Fibroblast of lung (primary cell): ENCODE data around the gene SULT1A1. TPM values are rescaled to one million over a fixed set of nuclear protein-coding genes. Genes with fewer than 3 reads are reported as not detected.

Experiments used
- DNase-seq, 2 donors: peaks; one replicate each; pipeline versions ENCODE4 v3.0.0 to v3.0.0-alpha.2; 2010; ENCODE audit warnings: low read depth in 2 of 2
- H2AFZ ChIP-seq: 2 replicates; pipeline ENCODE4 v1.5.1; 2012; ENCODE audit warnings: low read length, control low read depth, inconsistent platforms
- H3K27ac ChIP-seq: 2 replicates; pipeline ENCODE4 v1.5.1; 2011; ENCODE audit warnings: low read length, control low read depth; ENCODE audit not compliant: insufficient read depth
- H3K27me3 ChIP-seq: 2 replicates; pipeline ENCODE4 v1.5.1; 2011; ENCODE audit warnings: mild to moderate bottlenecking, low read length; ENCODE audit not compliant: control insufficient read depth, insufficient read depth
- H3K36me3 ChIP-seq: 2 replicates; pipeline ENCODE4 v1.5.1; 2011; ENCODE audit warnings: low read length; ENCODE audit not compliant: control insufficient read depth, insufficient read depth
- H3K4me1 ChIP-seq: 2 replicates; pipeline ENCODE4 v1.5.1; 2011; ENCODE audit warnings: low read length; ENCODE audit not compliant: control insufficient read depth, insufficient read depth; ENCODE audit errors: extremely low read depth
- H3K4me2 ChIP-seq: 2 replicates; pipeline ENCODE4 v1.5.1; 2011; ENCODE audit warnings: low read length, control low read depth; ENCODE audit not compliant: insufficient read depth; ENCODE audit errors: extremely low read depth
- H3K4me3 ChIP-seq, 4 experiments: fragments of 200-600 bp in 1 of 4; sonication (generic) in 1 of 4; replicated peaks in 1 of 4; 2 replicates each; pipeline ENCODE4 v1.5.1; 2011 to 2016; ENCODE audit warnings: low read length in 4 of 4, low read depth in 3 of 4, mild to moderate bottlenecking in 3 of 4, control low read depth in 2 of 4, inconsistent platforms in 1 of 4, mixed read lengths in 1 of 4; ENCODE audit not compliant: insufficient read depth in 1 of 4; ENCODE audit errors: control extremely low read depth in 1 of 4
- H3K79me2 ChIP-seq: 2 replicates; pipeline ENCODE4 v1.5.1; 2012; ENCODE audit warnings: mild to moderate bottlenecking, low read length, inconsistent platforms; ENCODE audit not compliant: control insufficient read depth, insufficient read depth
- H3K9ac ChIP-seq: 2 replicates; pipeline ENCODE4 v1.5.1; 2011; ENCODE audit warnings: mild to moderate bottlenecking, low read length, control low read depth; ENCODE audit not compliant: insufficient read depth
- H3K9me3 ChIP-seq: 2 replicates; pipeline ENCODE4 v1.5.1; 2012; ENCODE audit warnings: low read depth, low read length; ENCODE audit not compliant: control insufficient read depth, insufficient read depth
- H4K20me1 ChIP-seq: 2 replicates; pipeline ENCODE4 v1.5.1; 2011; ENCODE audit warnings: low read length; ENCODE audit not compliant: control insufficient read depth, insufficient read depth; ENCODE audit errors: extremely low read depth
- EZH2 ChIP-seq: IDR thresholded peaks from 2 replicates; pipeline ENCODE4 v1.5.1; 2012; ENCODE audit warnings: low read length, control low read depth, mild to moderate bottlenecking; ENCODE audit errors: missing control alignments
- polyA plus RNA-seq, 2 donors: library from polyadenylated mRNA; depleted of rRNA in 1 of 2; stranded (reverse) in 1 of 2; unstranded in 1 of 2; fragments of >200 nt; gene quantifications; 2 replicates each; pipeline ENCODE4 v1.2.1, GENCODE V29; 2011 to 2012; ENCODE audit warnings: missing spikeins in 1 of 2
- total RNA-seq: library from RNA; depleted of rRNA; stranded (reverse); fragments of >200 nt; gene quantifications from 2 replicates; pipeline ENCODE4 v1.2.1, GENCODE V29; 2014
- TF ChIP-seq, protein P1 (sequence below), 2 donors: IDR thresholded peaks in 1 of 2; conservative IDR thresholded peaks in 1 of 2; 1 replicate in 1 of 2; 2 replicates in 1 of 2; pipeline ENCODE4 v1.5.1; 2011 to 2012; ENCODE audit warnings: low read length in 2 of 2, control low read depth in 1 of 2, inconsistent platforms in 1 of 2, low read depth in 1 of 2, mild to moderate bottlenecking in 1 of 2

SULT1A1 gene
- total and polyA plus RNA-seq, 2 donors (not counting 1 experiment from before 2014, with no cell fraction given), result 1.3 to 1.7 TPM

- no peaks in the 10 kb centered on the region for H3K4me1 ChIP-seq
- no peak for DNase-seq
- H3K27ac ChIP-seq, result no peak overlapping the region
- H3K9me3 ChIP-seq, result no peaks in the 10 kb centered on the region
- H3K4me2 ChIP-seq, result no peak overlapping the region
- H2AFZ ChIP-seq, result no peak overlapping the region
- H3K27me3 ChIP-seq, result no peaks in the 10 kb centered on the region
- H4K20me1 ChIP-seq, result no peaks in the 10 kb centered on the region
- H3K79me2 ChIP-seq, result no peaks in the 10 kb centered on the region
- no peak overlapping the region for H3K9ac ChIP-seq
- TF ChIP-seq, protein P1, sequence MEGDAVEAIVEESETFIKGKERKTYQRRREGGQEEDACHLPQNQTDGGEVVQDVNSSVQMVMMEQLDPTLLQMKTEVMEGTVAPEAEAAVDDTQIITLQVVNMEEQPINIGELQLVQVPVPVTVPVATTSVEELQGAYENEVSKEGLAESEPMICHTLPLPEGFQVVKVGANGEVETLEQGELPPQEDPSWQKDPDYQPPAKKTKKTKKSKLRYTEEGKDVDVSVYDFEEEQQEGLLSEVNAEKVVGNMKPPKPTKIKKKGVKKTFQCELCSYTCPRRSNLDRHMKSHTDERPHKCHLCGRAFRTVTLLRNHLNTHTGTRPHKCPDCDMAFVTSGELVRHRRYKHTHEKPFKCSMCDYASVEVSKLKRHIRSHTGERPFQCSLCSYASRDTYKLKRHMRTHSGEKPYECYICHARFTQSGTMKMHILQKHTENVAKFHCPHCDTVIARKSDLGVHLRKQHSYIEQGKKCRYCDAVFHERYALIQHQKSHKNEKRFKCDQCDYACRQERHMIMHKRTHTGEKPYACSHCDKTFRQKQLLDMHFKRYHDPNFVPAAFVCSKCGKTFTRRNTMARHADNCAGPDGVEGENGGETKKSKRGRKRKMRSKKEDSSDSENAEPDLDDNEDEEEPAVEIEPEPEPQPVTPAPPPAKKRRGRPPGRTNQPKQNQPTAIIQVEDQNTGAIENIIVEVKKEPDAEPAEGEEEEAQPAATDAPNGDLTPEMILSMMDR (conservative IDR thresholded peaks at IDR 0.05 in 1 of 2, IDR thresholded peaks at IDR 0.05 in 1 of 2; ENCODE audit: low read depth in 1 of 2, low read length in 2 of 2), result no peak
- no peak for TF ChIP-seq EZH2
- no peak overlapping the region for H3K4me3 ChIP-seq
- H3K36me3 ChIP-seq, result no peaks in the 10 kb centered on the region
These were observed 23.4 kb downstream of the SULT1A1 start for GRCh38 chr16:28586466-28586865.

GRCh38 chr16:28585674-28586073 is 24.2 kb downstream of the SULT1A1 start:
- no peaks in the 10 kb centered on the region for H3K27me3 ChIP-seq
- H3K9ac ChIP-seq, result no peak overlapping the region
- no peaks in the 10 kb centered on the region for H3K4me1 ChIP-seq
- H3K36me3 ChIP-seq, result no peaks in the 10 kb centered on the region
- no peak overlapping the region for H2AFZ ChIP-seq
- no peaks in the 10 kb centered on the region for H3K79me2 ChIP-seq
- TF ChIP-seq EZH2, result no peak
- TF ChIP-seq, protein P1 (conservative IDR thresholded peaks at IDR 0.05 in 1 of 2, IDR thresholded peaks at IDR 0.05 in 1 of 2; ENCODE audit: low read depth in 1 of 2, low read length in 2 of 2), result no peak
- DNase-seq, result no peak
- no peak overlapping the region for H3K4me2 ChIP-seq
- H3K27ac ChIP-seq, result no peak overlapping the region
- no peak overlapping the region for H3K4me3 ChIP-seq
- no peaks in the 10 kb centered on the region for H3K9me3 ChIP-seq
- no peaks in the 10 kb centered on the region for H4K20me1 ChIP-seq

GRCh38 chr16:28580726-28581315 is 29.0 kb downstream of the SULT1A1 start:
- Histone ChIP-seq H3K27me3 (no peaks in the 10 kb centered on the region), H3K4me1 (no peaks in the 10 kb centered on the region), H3K79me2 (no peaks in the 10 kb centered on the region), H3K9ac (no peak overlapping the region), H3K27ac (no peak overlapping the region), H3K9me3 (no peaks in the 10 kb centered on the region), H4K20me1 (no peaks in the 10 kb centered on the region), H3K4me2 (no peak overlapping the region), H3K4me3 (no peak overlapping the region), H3K36me3 (no peaks in the 10 kb centered on the region), H2AFZ (no peak overlapping the region)
- DNase-seq, result no peak
- TF ChIP-seq, protein P1 (conservative IDR thresholded peaks at IDR 0.05 in 1 of 2, IDR thresholded peaks at IDR 0.05 in 1 of 2; ENCODE audit: low read depth in 1 of 2, low read length in 2 of 2), result no peak
- TF ChIP-seq EZH2, result no peak
